ENCODE results near the gene ADGRA3.

Gene ADGRA3

DNA sequence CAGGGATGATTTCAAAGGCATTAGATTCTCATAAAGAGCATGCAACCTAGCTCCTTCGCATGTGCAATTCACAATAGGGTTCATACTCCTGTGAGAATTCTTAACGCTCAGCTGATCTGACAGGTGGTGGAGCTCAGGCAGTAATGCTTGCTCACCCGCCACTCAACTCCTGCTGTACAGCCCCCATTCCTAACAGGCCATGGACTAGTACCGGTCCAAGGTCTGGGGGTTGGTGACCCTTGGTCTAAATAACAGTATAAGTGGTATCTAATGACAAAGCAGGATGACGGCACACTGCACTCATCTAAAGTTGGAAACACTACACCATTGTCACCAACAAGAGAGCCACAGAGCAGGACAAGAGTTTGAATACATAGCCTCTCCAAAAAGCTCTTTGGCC is 28.5 kb downstream of the ADGRA3 start:
- TF ChIP-seq USF1 (IDR thresholded peaks at IDR 0.05) = no peak
- no peak for TF ChIP-seq REST (IDR thresholded peaks at IDR 0.05; ENCODE audit: low read depth)
- no peak for TF ChIP-seq EP300 (IDR thresholded peaks at IDR 0.05; ENCODE audit: borderline replicate concordance)

GRCh38 chr4:22486276-22486675 is 29.6 kb downstream of the ADGRA3 start:
- TF ChIP-seq FOXM1 (IDR thresholded peaks at IDR 0.05; ENCODE audit: borderline replicate concordance, low read depth) (no peak), EGR1 (IDR thresholded peaks at IDR 0.05) (no peak), REST (IDR thresholded peaks at IDR 0.05; ENCODE audit: low read depth) (no peak), CEBPB (IDR thresholded peaks at IDR 0.05) (no peak), RAD21 (IDR thresholded peaks at IDR 0.05; ENCODE audit: low read depth) (no peak), YY1 (IDR thresholded peaks at IDR 0.05; ENCODE audit: low read depth) (no peak)

DNA sequence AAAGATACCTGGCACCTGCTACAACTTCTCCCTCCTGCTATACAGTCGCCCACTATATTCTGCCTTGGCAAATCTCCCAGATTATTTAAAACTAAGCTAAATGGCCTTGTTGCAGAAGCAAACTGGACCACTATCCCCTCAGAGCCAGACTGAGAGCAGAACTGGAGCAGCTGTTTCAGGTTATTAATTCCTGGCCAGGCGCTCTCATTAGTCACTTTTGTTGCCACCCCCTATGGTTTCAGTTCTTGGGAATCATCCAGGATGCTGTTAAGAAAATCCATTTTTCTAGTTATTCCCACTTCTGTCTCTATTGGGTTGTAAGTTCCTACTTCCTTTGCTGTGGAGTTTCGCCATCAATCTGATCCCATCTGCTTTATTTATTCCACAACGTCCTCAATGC is 30.1 kb downstream of the ADGRA3 start:
- TF ChIP-seq TEAD4 (IDR thresholded peaks at IDR 0.05) (no peak), RAD21 (IDR thresholded peaks at IDR 0.05; ENCODE audit: low read depth) (no peak), EGR1 (IDR thresholded peaks at IDR 0.05) (no peak), USF1 (IDR thresholded peaks at IDR 0.05) (no peak), REST (IDR thresholded peaks at IDR 0.05; ENCODE audit: low read depth) (no peak), TCF12 (IDR thresholded peaks at IDR 0.05; ENCODE audit: low read depth) (no peak), ZBTB7A (IDR thresholded peaks at IDR 0.05; ENCODE audit: low read depth) (no peak), NFIC (IDR thresholded peaks at IDR 0.05) (no peak), EP300 (IDR thresholded peaks at IDR 0.05; ENCODE audit: borderline replicate concordance) (no peak), CREB1 (IDR thresholded peaks at IDR 0.05; ENCODE audit: low read depth) (no peak), CEBPB (IDR thresholded peaks at IDR 0.05) (no peak), YY1 (IDR thresholded peaks at IDR 0.05; ENCODE audit: low read depth) (no peak)
- TF ChIP-seq, protein P1, sequence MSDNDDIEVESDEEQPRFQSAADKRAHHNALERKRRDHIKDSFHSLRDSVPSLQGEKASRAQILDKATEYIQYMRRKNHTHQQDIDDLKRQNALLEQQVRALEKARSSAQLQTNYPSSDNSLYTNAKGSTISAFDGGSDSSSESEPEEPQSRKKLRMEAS (IDR thresholded peaks at IDR 0.05) = no peak

DNA sequence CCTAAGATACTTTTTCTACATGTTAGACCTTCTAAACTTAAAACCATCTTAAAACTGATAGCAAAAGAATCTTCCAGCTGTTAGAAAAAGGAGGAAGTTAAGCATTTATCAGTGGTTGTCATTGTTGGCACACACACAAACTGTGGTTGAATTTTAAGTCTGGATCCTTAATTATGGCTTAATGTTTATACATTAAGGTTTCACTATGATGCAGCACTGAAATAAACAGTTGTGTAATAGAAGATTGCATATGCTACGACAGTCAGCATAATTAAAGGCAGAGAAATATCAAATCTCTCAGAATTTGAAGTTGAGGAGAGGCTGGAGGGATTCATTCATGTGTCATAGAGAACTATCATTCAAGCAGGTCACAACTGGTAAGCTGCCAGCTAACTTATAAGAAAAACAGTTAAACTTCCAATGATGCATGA is 32.3 kb downstream of the ADGRA3 start:
- TF ChIP-seq, protein P1 (IDR thresholded peaks at IDR 0.05) = no peak
- TF ChIP-seq CREB1 (IDR thresholded peaks at IDR 0.05; ENCODE audit: low read depth) = no peak
- TF ChIP-seq NFIC (IDR thresholded peaks at IDR 0.05) = no peak
- TF ChIP-seq FOXM1 (IDR thresholded peaks at IDR 0.05; ENCODE audit: borderline replicate concordance, low read depth) = no peak
- TF ChIP-seq RAD21 (IDR thresholded peaks at IDR 0.05; ENCODE audit: low read depth) = no peak
- no peak for TF ChIP-seq EGR1 (IDR thresholded peaks at IDR 0.05)

DNA sequence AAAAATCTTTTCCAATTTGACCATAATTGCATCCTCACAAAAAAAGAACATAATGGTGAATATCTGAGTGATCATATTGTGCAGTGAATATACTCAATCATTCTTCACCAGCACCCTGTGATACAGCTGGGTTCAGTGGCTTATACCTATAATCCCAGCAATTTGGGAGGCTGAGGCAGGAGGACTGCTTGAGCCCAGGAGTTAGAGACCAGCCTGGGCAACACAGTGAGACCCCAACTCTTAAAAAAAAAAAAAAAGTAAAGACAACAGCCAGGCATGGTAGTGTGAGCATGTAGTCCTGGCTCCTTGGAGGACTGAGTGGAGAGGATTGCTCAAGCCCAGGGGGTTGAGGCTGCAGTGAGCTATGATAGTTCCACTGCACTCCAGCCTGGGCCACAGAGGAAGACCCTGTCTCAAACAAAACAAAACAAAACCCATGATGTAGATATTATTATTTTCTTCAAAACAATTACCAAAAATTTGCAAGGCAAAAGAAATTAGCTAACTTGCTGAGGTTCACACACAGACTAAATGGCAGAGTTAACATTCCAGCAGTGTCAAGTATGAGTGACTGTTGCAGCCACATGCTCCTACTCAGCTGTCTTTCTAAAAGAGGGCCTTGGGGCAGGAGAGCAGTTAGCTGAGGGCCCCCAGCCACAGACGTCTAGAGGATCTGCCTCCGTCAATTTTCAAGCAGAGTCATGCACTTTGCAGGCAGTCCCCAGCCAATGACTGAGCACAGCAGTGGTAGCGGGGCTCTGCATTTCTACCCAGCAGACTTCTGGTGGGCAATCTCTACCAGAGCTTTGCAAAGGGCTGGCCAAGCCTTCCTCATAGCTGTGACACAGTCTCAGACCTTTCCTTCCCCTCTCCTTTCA is 33.4 kb downstream of the ADGRA3 start:
- TF ChIP-seq CREB1 (IDR thresholded peaks at IDR 0.05; ENCODE audit: low read depth) (no peak), EGR1 (IDR thresholded peaks at IDR 0.05) (no peak), FOXM1 (IDR thresholded peaks at IDR 0.05; ENCODE audit: borderline replicate concordance, low read depth) (no peak), REST (IDR thresholded peaks at IDR 0.05; ENCODE audit: low read depth) (no peak), ZBTB7A (IDR thresholded peaks at IDR 0.05; ENCODE audit: low read depth) (no peak), TEAD4 (IDR thresholded peaks at IDR 0.05) (no peak), CEBPB (IDR thresholded peaks at IDR 0.05) (no peak), TCF12 (IDR thresholded peaks at IDR 0.05; ENCODE audit: low read depth) (no peak), EP300 (IDR thresholded peaks at IDR 0.05; ENCODE audit: borderline replicate concordance) (no peak), RAD21 (IDR thresholded peaks at IDR 0.05; ENCODE audit: low read depth) (no peak), USF1 (IDR thresholded peaks at IDR 0.05) (no peak), YY1 (IDR thresholded peaks at IDR 0.05; ENCODE audit: low read depth) (no peak), NFIC (IDR thresholded peaks at IDR 0.05) (no peak), TAF1 (IDR thresholded peaks at IDR 0.05; ENCODE audit: low read depth) (no peak)
- TF ChIP-seq, protein P1 (IDR thresholded peaks at IDR 0.05) = no peak

Data from Ishikawa (cell line).